GF-D8 (cell line): ENCODE results near the gene ITGBL1.
"Not testable (repeated sequence)": the region's sequence is repeated elsewhere in the genome, so short reads cannot be mapped to it uniquely, and the experiment has no call there.

ENCODE experiments used
- DNase-seq: peaks from one replicate; lab custom pipeline; 2025; lab: John Stamatoyannopoulos, UW

ITGBL1 gene

DNA sequence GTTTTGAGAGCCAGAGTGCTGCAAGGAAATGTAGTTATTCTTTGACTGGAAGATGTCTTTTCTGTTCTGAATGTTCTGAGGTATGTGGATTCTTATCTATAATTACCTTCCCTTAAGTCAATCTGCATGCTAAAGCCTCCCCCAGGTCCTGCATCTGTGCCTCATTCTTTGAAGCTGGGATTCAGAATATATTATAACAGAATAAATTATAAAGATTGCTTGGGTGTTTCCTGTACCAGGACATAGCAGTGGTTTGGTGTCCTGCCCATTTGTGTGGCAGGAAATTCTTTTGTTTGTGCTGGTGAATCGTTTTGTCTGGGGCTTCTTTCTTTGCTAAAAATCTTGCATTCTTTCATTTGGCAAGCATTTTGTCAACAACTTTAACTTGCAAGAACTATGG is 60.2 kb downstream of the ITGBL1 start:
- DNase-seq = no peak

DNA sequence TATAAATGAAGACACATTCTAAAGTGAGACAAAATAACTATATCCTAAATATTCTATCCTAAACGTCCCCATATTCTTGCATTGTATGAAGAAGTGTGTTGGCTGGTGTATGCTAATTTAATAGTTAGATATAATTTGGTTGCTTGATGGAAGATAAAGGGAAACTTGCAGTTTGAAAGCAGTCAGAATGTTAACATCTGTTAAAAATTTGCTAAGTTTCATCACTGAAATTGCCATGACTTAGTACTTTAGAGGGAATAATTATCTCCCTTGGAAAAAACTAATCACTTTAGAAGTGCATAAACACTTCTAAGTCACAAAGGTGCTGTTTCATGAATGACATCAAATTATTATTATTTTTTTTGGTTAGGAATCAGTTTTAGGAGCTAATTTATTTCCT is 61.6 kb downstream of the ITGBL1 start:
- no peak for DNase-seq

DNA sequence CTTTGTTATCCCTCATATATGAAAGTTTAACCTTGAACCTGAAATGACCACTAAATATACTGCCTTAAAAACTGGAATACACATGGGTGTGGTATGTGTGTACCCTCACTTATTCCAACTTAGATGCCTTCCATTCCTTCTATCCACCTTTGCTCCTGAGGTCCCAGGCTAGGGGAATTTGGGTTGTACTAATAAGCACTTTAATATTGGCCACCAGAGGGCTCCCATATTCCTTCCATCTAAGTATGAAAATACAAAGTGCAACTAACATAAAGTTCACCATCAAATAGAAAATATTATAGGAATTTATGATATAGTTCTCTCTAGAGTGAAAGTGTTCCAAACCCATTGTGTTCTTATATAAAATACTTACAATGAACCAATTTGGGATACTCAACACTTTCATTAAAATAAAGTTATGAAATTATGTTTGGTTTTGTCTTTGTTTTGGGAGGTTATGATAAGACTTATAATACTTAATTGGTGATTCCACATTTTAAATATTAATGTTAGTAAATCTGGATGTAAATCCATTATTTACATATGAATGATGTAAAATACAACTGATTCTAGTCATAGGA is 62.3 kb downstream of the ITGBL1 start:
- no peak for DNase-seq

GRCh38 chr13:101515504-101515903 is 63.0 kb downstream of the ITGBL1 start:
- no peak for DNase-seq

- DNase-seq = no peak
These were observed 63.8 kb downstream of the ITGBL1 start for GRCh38 chr13:101516262-101516661.

DNA sequence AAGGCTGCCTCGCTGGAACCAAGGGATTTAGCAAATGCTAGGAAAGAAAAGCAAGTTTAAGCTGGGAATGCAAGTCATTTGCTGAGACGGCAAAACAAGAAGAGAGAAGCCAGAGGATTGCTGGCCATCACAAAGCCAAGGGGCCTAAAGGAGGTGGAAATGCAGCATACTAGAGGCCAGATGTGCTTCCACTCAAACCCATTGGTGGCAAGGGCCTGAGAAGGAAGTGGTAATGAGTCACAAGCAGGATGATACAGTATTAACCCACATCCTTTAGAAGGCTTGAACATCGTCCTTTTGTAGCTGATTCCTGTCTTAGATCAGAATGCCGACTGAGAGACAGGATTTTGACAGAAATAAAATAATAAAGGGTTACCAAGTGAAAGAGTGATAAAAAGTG is 68.2 kb downstream of the ITGBL1 start:
- DNase-seq = no peak

- no peak for DNase-seq
These were observed 68.9 kb downstream of the ITGBL1 start for GRCh38 chr13:101521371-101521770.

GRCh38 chr13:101522607-101523006 is 70.1 kb downstream of the ITGBL1 start:
- no peak for DNase-seq

DNA sequence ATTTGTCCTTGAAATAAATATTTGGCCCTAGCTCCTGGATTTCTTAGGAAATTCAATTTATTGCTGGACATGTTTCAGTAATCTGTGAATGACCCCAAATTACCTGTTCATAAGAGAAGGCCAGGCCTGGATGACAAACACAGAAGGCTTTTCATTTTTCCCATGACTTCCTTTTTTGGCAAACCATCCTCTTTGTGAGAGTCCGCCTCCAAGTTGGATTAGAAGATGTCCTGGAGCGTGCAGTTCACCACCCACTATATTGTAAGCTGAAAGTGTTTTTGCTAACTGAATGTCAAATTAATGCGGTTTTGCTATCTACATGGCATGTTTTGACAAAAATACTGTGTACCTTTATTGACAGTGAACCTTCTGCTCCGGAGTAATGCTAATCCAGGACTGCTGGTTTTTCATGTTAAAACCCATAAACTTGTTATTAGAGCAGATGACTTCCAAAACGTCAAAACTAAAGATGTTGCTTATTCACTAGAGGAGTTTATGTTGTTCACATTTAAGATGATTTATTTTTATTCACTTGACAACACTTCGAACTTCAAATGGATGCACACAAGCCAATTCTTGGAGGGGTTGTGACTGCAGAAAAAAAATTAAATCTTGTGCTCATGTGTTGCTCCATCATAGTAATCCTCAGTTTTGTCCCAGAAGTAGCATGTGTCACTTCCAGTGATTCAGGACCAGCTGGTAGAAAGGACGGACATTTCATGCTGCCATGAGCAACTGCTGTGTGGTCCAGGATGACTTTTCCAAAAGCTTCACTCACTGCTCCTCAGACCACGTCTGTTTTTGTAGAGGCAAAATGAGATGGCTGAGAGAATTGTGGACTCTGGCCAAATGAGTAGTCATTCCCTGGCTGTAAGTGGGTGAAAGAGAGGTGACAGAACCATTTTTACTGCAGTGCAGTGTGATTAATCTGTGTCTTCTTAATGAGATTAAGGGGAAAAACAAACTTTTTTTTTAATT is 71.0 kb downstream of the ITGBL1 start:
- no peak for DNase-seq

DNA sequence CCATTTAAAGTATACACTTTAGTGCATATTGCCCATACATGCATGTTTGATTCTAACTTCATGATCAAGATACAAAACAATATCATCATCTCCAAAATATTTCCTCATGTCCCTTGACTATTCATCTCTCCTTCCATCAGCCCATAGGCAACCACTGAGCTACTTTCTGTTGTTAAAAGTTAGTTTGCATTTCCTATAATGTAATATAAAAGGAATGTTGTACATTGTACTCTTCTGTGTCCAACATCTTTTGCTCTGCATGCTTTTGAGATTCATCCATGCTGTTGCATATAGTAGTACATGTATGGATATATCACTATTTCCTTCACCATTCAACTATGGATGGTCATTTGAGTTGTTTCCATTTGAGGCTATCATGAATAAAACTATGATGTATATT is 74.7 kb downstream of the ITGBL1 start:
- no peak for DNase-seq

GRCh38 chr13:101529422-101529821 is 76.9 kb downstream of the ITGBL1 start:
- no peak for DNase-seq

DNA sequence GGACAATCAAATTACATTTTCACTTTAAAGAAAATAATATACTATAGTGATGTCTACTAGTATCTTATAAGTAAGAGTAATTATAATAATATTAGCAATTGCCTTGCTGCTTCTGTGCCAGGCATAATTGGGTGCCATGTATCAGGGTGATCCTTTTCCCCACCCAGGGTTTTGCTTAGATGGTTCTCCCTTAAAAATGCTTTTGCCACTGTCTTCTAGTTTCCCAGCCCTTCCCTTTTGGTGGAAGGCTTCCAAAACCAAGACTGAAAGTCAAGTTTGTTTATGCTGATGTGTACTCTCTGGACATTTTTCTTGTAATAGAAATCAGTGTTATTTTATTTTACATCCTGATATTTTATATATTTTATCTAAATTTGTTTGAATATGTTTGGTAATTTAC is 77.8 kb downstream of the ITGBL1 start:
- DNase-seq = no peak

DNA sequence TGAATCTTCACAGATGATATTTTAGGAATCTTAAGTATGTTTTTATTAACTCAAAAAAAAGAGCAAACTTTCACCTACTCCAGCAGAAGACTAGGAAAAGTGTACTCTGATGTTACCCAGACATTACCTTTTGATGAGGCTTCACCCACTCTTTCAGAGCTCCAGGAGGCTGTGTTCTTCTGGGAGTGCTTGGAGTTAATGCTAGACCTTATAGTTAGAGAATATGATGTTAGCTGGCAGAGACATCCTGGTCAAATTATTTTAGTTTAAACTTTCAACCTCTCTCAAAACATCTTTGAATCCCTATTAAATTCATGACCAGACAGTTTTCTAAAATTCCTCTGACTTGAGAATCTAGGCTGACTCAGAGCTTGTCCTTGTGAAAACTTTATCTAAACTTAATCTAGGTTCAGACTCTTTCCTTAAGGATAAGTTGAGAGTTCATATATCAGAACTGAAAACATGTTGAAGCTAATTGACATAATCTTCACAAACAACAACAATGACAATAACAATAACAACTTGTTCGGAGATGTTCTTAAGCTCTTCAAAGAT is 82.8 kb downstream of the ITGBL1 start:
- no peak for DNase-seq

DNA sequence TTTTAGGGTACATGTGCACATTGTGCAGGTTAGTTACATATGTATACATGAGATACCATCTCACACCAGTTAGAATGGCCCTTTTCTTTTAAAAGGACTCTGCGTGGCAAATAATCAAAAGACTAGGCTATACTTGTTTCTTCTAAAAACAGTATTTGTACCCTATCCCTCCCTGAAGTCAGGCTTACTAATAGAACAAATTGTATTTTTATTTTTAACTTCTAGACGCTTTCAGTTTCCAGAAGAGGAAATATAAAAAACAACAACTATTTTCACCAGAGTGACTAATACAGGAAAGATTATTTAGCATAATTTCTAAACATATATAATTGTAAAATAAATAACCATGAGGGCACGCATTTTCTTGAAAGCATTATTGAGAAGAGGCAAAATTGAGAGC is 83.6 kb downstream of the ITGBL1 start:
- DNase-seq = no peak

DNA sequence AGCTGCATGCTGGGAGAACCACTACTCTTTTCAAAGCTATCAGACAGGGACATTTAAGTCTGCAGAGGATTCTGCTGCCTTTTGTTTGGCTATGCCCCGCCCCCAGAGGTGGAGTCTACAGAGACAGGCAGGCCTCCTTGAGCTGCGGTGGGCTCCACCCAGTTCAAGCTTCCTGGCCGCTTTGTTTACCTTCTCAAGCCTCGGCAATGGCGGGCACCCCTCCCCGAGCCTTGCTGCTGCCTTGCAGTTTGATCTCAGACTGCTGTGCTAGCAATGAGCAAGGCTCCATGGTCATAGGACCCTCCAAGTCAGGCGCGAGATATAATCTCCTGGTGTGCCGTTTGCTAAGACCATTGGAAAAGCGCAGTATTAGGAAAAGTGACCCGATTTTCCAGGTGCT is 92.1 kb downstream of the ITGBL1 start:
- not testable (repeated sequence) for DNase-seq

DNA sequence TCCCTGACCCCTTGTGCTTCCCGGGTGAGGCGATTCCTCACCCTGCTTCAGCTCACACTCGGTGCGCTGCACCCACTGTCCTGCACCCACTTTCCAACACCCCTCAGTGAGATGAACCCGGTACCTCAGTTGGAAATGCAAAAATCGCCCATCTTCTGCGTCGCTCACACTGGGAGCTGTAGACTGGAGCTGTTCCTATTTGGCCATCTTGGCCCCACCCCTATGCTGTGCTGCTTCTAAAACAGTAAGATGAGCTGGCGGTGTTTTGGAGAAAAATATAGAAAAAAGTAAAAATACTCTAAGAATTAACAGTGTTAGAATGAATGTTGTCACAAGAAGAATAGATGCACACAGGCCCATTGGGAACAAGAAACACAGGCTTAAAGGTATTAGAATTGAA is 92.5 kb downstream of the ITGBL1 start:
- no peak for DNase-seq

- DNase-seq = no peak
These were observed 93.0 kb downstream of the ITGBL1 start for GRCh38 chr13:101545521-101545920.

- DNase-seq = no peak
These were observed 99.8 kb downstream of the ITGBL1 start for GRCh38 chr13:101552286-101552685.

DNA sequence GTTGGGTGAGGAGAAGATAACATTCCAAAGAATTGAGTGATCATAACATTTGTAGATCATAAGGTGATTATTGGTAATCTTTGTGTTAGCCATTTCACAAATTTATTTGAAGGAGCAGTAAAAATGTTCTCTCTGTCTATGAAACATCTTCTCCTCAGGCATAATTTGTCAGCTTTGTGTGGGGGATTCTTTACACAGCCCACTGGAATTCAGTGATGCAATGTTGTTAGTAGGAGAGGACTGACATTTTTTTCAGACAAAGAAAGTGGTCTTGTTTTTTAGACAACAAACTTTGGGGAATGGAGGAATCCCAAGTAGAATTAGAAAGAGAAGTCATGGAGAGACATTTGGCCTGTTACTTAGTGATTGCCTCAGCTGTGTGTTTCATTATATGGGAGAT is 100.3 kb downstream of the ITGBL1 start:
- DNase-seq = no peak

- no peak for DNase-seq
These were observed 102.1 kb downstream of the ITGBL1 start for GRCh38 chr13:101554420-101555125.

GRCh38 chr13:101555610-101556009 is 103.1 kb downstream of the ITGBL1 start:
- no peak for DNase-seq

DNA sequence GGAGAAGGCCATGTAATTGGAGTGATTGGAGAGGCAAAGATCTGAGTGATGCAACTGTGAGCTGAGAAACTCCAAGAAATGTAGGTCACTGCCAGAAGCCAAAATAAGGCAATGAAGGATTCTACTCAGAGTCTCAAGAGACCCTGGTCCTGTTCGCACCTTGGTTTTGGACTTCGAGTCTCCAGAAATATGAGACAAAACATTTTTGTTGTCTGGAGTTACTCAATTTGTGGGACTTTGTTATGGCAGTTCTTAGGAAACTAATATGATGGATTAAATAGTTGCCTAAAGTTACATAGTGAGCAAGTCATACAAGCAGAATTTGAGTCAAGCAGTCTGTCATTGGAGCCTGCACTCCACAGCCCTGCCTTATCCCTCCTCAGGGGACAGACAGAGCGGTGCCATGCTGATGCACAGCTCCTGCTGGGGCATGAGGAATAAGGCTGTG is 104.2 kb downstream of the ITGBL1 start:
- no peak for DNase-seq

- no peak for DNase-seq
These were observed 112.8 kb downstream of the ITGBL1 start for GRCh38 chr13:101565317-101565716.
